ENCODE data around the gene LPP. TPM values are rescaled to one million over a fixed set of nuclear protein-coding genes. Genes with fewer than 3 reads are reported as not detected.
"Not testable (repeated sequence)": the region's sequence is repeated elsewhere in the genome, so short reads cannot be mapped to it uniquely, and the experiment has no call there.

LPP gene
- total RNA-seq, 1 donor from 2014 or later: 93.9 TPM

DNA sequence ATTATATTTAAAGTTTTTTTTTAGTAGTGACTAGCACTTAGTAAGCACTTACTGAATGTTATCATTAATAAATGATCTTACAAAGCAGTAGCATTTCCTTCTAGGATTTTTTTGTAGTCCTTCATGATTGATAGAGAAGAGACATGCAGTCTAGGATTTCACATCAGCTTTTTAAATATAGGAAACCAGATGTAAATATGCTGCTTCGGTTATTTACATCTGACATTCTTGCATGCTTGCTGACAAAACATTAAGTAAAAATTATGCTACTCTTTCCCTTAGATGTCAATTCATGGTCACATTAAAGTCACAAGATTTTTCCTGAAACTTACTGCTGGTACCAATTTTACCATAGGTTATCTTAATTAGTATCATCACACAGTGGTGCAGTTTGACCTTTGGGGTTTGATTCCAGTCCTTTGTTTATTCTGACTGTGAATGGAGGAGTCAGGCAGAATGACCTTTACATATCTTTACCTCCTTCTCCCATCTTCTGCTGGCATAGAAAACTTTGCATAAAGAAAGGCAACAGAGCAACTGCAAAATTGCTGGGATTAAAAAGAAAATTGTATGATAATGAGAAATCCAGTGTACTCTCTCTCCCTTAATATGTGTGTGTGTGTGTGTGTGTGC is 286.5 kb downstream of the LPP start:
- DNase-seq (ENCODE audit: low read depth): no peak
- H3K4me3 ChIP-seq (ENCODE audit: low read depth, low read length): no peak overlapping the region
- TF ChIP-seq, protein P1, sequence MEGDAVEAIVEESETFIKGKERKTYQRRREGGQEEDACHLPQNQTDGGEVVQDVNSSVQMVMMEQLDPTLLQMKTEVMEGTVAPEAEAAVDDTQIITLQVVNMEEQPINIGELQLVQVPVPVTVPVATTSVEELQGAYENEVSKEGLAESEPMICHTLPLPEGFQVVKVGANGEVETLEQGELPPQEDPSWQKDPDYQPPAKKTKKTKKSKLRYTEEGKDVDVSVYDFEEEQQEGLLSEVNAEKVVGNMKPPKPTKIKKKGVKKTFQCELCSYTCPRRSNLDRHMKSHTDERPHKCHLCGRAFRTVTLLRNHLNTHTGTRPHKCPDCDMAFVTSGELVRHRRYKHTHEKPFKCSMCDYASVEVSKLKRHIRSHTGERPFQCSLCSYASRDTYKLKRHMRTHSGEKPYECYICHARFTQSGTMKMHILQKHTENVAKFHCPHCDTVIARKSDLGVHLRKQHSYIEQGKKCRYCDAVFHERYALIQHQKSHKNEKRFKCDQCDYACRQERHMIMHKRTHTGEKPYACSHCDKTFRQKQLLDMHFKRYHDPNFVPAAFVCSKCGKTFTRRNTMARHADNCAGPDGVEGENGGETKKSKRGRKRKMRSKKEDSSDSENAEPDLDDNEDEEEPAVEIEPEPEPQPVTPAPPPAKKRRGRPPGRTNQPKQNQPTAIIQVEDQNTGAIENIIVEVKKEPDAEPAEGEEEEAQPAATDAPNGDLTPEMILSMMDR (conservative IDR thresholded peaks at IDR 0.05; ENCODE audit: low read depth, low read length): no peak

DNA sequence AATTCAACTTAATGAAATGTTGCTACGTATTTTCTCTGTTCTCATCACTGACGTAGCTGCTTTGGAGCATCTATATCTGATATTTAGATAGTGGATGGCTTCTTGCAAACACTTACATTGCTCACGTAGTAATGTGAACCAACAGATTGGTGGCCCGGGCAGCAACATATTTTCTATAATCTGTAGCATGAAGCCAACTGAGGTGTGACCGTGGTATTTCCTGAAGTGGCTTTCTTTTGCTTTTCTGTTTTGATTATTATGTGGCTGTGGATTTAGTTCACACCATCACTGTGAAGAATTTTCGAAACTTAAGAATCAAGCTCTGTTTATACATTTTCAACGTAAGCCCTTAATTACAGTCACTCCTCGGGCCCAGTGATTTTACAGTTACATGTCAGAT is 288.5 kb downstream of the LPP start:
- no peak overlapping the region for H3K4me3 ChIP-seq (ENCODE audit: low read depth, low read length)
- TF ChIP-seq, protein P1 (conservative IDR thresholded peaks at IDR 0.05; ENCODE audit: low read depth, low read length): no peak
- no peak for DNase-seq (ENCODE audit: low read depth)

DNA sequence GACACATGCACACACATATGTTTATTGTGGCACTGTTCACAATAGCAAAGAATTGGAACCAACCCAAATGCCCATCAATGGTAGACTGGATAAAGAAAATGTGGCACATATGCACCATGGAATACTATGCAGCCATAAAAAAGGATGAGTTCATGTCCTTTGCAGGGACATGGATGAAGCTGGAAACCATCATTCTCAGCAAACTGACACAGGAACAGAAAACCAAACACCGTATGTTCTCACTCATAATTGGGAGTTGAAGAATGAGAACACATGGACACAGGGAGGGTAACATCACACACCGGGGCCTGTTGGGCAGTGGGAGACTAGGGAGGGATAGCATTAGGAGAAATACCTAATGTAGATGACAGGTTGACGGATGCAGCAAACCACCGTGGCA is 291.2 kb downstream of the LPP start:
- not testable (repeated sequence) for H3K4me3 ChIP-seq (ENCODE audit: low read depth, low read length); DNase-seq (ENCODE audit: low read depth)

DNA sequence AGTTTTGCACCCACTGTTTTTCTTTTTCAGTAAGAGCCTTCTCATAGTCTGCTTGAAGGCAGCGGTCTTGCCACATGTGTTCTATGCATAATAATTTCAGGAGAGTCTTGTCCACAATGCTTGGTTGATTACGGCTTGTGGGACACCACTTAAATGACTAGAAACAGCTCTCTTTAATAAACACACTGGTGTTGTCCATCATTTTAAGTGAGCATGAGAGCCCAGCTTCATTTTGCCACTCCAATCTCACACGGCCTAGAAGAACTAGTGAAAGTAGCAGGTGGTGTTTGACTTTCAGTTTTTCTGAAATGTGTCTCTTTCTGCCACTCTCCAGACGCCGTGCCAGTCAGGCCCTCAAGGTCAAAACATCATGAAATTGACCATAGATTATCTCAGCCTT is 292.1 kb downstream of the LPP start:
- no peak for DNase-seq (ENCODE audit: low read depth)
- TF ChIP-seq, protein P1 (conservative IDR thresholded peaks at IDR 0.05; ENCODE audit: low read depth, low read length): no peak
- H3K4me3 ChIP-seq (ENCODE audit: low read depth, low read length): no peak overlapping the region

DNA sequence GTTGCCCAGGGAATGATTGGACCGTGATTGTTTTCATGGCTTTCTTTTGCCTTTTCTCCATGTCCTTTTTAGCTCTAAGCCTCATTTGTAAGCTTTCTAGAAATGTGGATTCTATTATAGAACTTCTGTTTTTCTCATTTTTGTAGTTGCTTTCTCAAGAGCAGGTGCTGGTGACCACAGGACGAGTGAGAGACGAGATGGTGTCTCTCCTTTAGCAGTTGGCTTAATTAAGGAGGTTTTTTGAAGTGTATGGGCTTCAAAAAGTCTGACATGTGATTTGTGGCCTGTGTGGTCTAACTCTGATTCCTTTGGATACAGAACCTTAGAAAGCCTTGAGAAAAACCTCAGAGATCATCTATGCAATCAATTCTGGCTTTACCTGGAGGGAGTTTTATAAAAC is 292.8 kb downstream of the LPP start:
- TF ChIP-seq, protein P1 (conservative IDR thresholded peaks at IDR 0.05; ENCODE audit: low read depth, low read length): no peak
- no peak for DNase-seq (ENCODE audit: low read depth)
- H3K4me3 ChIP-seq (ENCODE audit: low read depth, low read length): no peak overlapping the region

DNA sequence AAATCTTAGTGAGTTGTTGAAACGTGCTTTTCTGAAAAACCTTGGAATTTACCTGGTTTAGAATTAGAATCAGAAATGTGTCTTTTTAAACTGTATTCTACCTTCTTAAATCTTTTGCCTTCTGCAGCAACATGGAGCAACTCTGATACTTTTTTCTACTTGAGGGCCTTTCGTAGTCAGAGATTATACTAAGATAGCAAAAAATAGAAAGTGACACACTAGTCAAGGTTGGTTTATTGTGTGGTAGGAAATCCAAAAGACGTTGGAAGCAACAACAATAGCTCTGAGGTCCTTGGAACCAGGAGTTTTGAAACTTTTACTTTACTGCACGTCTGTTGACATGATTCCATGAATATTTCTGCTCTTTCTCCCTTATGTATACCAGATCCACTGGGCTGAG is 294.9 kb downstream of the LPP start:
- DNase-seq (ENCODE audit: low read depth): no peak
- H3K4me3 ChIP-seq (ENCODE audit: low read depth, low read length): no peak overlapping the region
- TF ChIP-seq, protein P1 (conservative IDR thresholded peaks at IDR 0.05; ENCODE audit: low read depth, low read length): no peak

DNA sequence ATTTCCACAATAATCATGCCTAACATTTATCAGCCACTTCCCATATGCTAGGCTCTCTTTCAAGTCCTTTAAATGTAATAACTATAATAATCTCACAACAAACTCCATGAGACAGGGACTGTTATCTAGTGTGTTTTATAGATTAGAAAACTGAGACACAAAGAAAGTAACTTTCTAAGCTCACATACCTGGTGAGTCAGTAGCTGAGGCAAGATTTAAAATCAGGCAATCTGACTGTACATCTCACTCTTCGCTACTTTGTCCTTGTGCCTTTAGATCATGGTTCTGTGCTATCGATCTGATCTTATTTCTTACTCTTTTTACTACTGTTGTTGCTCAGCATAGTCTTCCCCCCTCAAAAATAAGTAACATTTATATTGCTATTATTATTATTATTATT is 295.5 kb downstream of the LPP start:
- no peak for DNase-seq (ENCODE audit: low read depth)
- TF ChIP-seq, protein P1 (conservative IDR thresholded peaks at IDR 0.05; ENCODE audit: low read depth, low read length): no peak

More for the DNA sequence above, 295.5 kb downstream of the LPP start:
- no peak overlapping the region for H3K4me3 ChIP-seq (ENCODE audit: low read depth, low read length)
